ENCODE data around the gene MTCH2.

MTCH2 gene

DNA sequence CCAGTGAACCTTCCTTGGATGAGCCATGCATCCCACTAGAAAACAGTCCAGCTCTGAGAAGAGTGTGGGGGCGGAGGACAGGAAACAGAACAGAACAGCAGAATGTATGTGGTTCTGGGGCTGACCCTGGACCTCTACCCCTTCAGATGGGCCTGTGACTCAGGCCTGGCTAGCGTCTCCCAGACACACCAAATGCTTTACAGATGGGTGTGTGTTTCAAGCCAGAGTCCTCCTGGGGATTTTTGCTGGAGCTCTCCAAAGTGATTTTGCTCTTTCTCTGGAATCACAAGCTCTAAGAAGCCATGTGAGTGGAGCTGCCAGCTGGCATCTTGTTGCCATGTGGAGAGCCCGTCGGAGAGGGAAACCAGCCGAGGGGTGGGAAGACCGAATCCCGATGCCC lies 35.0 kb downstream of the MTCH2 start:
- ChIA-PET POLR2A (no interaction called here), CTCF (interaction anchor here (0.7 to 3.0 kb wide), 5 partner anchors 9 to 29 kb away, joined by 3 to 17 read pairs (median 4); partner anchors contain the start of gene C1QTNF4)
- TF ChIP-seq, protein P1, sequence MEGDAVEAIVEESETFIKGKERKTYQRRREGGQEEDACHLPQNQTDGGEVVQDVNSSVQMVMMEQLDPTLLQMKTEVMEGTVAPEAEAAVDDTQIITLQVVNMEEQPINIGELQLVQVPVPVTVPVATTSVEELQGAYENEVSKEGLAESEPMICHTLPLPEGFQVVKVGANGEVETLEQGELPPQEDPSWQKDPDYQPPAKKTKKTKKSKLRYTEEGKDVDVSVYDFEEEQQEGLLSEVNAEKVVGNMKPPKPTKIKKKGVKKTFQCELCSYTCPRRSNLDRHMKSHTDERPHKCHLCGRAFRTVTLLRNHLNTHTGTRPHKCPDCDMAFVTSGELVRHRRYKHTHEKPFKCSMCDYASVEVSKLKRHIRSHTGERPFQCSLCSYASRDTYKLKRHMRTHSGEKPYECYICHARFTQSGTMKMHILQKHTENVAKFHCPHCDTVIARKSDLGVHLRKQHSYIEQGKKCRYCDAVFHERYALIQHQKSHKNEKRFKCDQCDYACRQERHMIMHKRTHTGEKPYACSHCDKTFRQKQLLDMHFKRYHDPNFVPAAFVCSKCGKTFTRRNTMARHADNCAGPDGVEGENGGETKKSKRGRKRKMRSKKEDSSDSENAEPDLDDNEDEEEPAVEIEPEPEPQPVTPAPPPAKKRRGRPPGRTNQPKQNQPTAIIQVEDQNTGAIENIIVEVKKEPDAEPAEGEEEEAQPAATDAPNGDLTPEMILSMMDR (IDR thresholded peaks at IDR 0.05; ENCODE audit: control extremely low read depth, extremely low read depth, low read depth, missing control alignments): no peak
- no peak for DNase-seq (ENCODE audit: extremely low spot score)

DNA sequence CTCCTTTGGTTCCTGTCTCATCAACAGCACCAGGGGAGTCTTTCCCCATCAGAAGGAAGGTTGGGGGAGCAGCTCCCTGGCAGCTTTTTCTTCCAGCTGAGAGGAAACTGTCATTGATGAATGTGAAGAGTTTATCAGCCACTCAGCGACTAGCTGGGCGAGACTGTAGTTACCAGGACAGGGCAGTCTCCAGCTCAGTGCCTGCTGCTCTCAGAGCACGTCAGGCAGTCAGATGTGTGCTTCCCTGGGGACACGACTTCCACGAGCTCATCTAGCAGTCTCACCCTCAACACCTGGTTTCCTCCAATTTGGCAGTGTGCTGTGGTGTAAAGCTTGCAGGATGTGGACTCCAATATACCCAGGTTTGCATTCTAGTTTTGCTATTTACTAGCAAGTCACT lies 35.6 kb downstream of the MTCH2 start:
- CTCF ChIA-PET: interaction anchor here (0.7 to 3.0 kb wide), 4 partner anchors 10 to 194 kb away, joined by 3 to 17 read pairs (median 4); partner anchors contain the start of gene C1QTNF4
- DNase-seq (ENCODE audit: extremely low spot score): no peak
- POLR2A ChIA-PET: no interaction called here
- TF ChIP-seq, protein P1 (IDR thresholded peaks at IDR 0.05; ENCODE audit: control extremely low read depth, extremely low read depth, low read depth, missing control alignments): no peak

DNA sequence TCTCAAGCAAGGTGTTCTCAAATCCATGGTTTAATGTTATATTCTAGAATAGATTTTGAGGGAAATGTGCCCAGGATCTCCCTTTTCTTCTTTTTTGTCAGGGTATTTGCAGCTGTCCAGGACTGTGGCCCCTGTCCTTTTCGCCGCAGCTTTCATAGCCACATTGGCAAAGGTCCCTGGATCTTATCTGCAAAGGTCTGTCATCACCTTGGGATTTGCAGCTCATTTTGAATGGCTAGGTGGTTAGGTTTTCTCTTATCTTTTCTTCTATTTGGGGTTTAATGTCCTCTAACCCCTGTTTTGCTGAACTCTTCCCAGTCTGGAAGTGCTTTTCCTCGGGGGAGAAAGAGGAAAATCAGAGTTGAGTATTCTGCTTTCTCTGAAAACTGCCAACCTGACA lies 36.4 kb downstream of the MTCH2 start:
- CTCF ChIA-PET: interaction anchor here (1.0 to 3.0 kb wide), 2 partner anchors 9 to 13 kb away, joined by 3 to 17 read pairs; partner anchors contain the start of gene C1QTNF4
- TF ChIP-seq, protein P1 (IDR thresholded peaks at IDR 0.05; ENCODE audit: control extremely low read depth, extremely low read depth, low read depth, missing control alignments): no peak

DNA sequence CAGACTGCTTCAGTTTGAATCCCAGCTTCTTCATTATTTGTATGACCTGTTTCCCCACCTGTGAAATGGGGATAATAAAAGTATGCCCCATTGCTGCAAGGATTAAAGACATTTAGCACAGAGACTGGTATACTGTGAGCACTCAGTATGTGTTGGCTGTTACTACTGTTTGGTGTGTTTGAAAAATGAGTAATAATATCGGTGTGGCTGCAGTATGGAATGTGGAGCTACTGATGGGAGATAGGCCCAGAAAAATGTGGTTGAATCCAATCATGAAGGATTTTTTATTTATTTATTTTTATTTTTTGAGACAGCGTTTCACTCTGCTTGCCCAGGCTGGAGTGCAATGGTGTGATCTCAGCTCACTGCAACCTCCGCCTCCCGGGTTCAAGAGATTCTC lies 39.1 kb downstream of the MTCH2 start:
- TF ChIP-seq, protein P1 (IDR thresholded peaks at IDR 0.05; ENCODE audit: control extremely low read depth, extremely low read depth, low read depth, missing control alignments): no peak
- DNase-seq (ENCODE audit: extremely low spot score): no peak
- CTCF ChIA-PET: interaction anchor here (1.4 kb wide), 1 partner anchor 13 kb away, joined by 3 read pairs; no protein-coding TSS in a partner anchor
- POLR2A ChIA-PET: no interaction called here

More for the DNA sequence above, 36.4 kb downstream of the MTCH2 start:
- DNase-seq (ENCODE audit: extremely low spot score): no peak
- POLR2A ChIA-PET: no interaction called here

DNA sequence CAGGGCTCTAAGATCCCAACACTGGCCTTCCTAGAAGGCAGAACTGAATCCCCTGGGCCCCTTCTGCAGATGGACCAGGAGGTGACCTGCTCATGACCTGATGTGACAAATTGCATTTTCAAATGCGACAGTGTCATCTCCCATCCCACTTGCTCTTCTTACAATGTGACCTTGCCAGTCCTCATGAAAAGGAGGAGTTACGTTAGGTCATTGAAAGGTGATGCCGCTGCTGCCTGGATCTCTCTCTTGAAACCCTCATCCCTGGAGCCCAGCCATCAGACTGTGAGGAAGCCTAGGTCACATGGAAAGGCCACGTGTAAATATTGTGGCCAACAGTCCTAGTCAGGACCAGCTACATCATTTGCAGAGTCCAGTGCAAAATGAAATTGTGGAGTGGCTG lies 42.5 kb downstream of the MTCH2 start:
- ChIA-PET POLR2A (no interaction called here), CTCF (interaction anchor here (1.5 kb wide), 1 partner anchor 21 kb away, joined by 3 read pairs; the partner anchor contains the start of genes KBTBD4 and NDUFS3)
- TF ChIP-seq, protein P1 (IDR thresholded peaks at IDR 0.05; ENCODE audit: control extremely low read depth, extremely low read depth, low read depth, missing control alignments): no peak
- no peak for DNase-seq (ENCODE audit: extremely low spot score)

DNA sequence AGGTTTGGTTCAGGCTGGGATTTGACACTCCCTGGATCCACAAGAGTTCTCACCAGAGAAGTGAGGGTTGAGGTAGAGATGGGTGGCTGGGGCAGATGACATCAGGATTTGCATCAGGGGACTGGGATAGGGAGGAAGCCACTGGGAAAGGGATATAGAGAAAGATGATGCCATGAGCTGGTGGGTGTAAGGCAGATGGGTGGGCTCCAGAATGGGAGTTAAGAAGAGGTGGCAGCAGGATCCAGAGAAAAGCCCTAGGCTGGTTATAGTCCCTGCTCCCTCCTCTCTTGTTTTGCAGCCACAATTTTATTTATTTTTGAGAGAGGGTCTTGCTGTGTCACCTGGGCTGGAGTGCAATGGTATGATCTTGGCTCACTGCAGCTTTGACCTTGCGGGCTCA lies 46.4 kb downstream of the MTCH2 start:
- CTCF ChIA-PET: interaction anchor here (1.9 to 5.1 kb wide), 3 partner anchors 10 to 12 kb away, joined by 4 to 17 read pairs (median 8); partner anchors contain the start of gene FAM180B
- TF ChIP-seq, protein P1 (IDR thresholded peaks at IDR 0.05; ENCODE audit: control extremely low read depth, extremely low read depth, low read depth, missing control alignments): no peak
- no peak for DNase-seq (ENCODE audit: extremely low spot score)
- POLR2A ChIA-PET: no interaction called here
